Measurements from ENCODE around the gene CISH. TPM values are rescaled to one million over a fixed set of nuclear protein-coding genes. Genes with fewer than 3 reads are reported as not detected.

CISH gene
- total RNA-seq, 1 experiment from 2014 or later, result 1.7 TPM

GRCh38 chr3:50624634-50625033 is 13.1 kb upstream of the CISH start:
- Histone ChIP-seq H3K23me2 (ENCODE audit: insufficient read length, low read depth, low read length, poor library complexity, severe bottlenecking) (no peaks in the 10 kb centered on the region), H3K9me3 (ENCODE audit: control insufficient read depth, low read depth, low read length) (no peaks in the 10 kb centered on the region), H2AK5ac (ENCODE audit: insufficient read length, low read length) (no peak overlapping the region), H3K14ac (ENCODE audit: insufficient read depth, low read length) (no peak overlapping the region), H3T11ph (ENCODE audit: low read length) (no peak overlapping the region), H3K27ac (ENCODE audit: insufficient read length, low read depth, low read length) (no peak overlapping the region), H3K79me2 (ENCODE audit: insufficient read depth, low read length) (0 out of 2 replicates have a peak, but pooled peaks cover 2% of the 10 kb centered on the region), H4K91ac (ENCODE audit: insufficient read length, low read depth, low read length) (no peak overlapping the region), H2BK12ac (ENCODE audit: insufficient read length, low read depth, low read length) (no peak overlapping the region), H4K8ac (replicated peaks; ENCODE audit: insufficient read length, low read depth, low read length) (no peak overlapping the region), H3K56ac (ENCODE audit: insufficient read length, low read depth, low read length) (no peak overlapping the region), H3K18ac (ENCODE audit: insufficient read length, low read depth, low read length) (no peak overlapping the region), H3K4ac (ENCODE audit: low read depth, low read length) (no peak overlapping the region), H2BK15ac (ENCODE audit: low read depth, low read length) (no peak overlapping the region), H2BK20ac (ENCODE audit: low read depth, low read length, poor library complexity, severe bottlenecking) (no peak overlapping the region), H4K20me1 (ENCODE audit: control insufficient read depth, insufficient read depth, insufficient read length) (no peaks in the 10 kb centered on the region), H2BK5ac (ENCODE audit: insufficient read length, low read length) (no peak overlapping the region), H2AFZ (ENCODE audit: low read length) (no peak overlapping the region), H3K4me1 (ENCODE audit: insufficient read depth, low read length) (no peaks in the 10 kb centered on the region; the same call in 1 of the 2 replicates), H2BK120ac (ENCODE audit: low read depth, low read length, poor library complexity, severe bottlenecking) (no peak overlapping the region), H3K27me3 (ENCODE audit: insufficient read depth, low read length) (no peaks in the 10 kb centered on the region), H3K79me1 (ENCODE audit: insufficient read depth, low read depth, low read length, poor library complexity, severe bottlenecking) (peaks cover 2% of the 10 kb centered on the region), H4K5ac (ENCODE audit: insufficient read length, low read depth, low read length) (no peak overlapping the region), H3K4me2 (ENCODE audit: insufficient read depth, insufficient read length, low read length) (no peak overlapping the region), H3K23ac (ENCODE audit: insufficient read length, low read depth, low read length) (no peak overlapping the region), H3K9ac (ENCODE audit: extremely low read depth, insufficient read length, low read length) (no peak overlapping the region)
- no CpG with 5 or more reads among the region's 2 CpGs for WGBS (ENCODE audit: extremely low coverage, insufficient read length, low lambda C conversion rate)
- Mint-ChIP-seq H3K4me1 (peaks cover 53 to 58% of the 10 kb centered on the region in 2 experiments), H3K27me3 (ENCODE audit: low read depth) (no peaks in the 10 kb centered on the region), H3K4me3 (no peak overlapping the region; a peak in 1 of 5 replicates), H3K27ac (peak overlapping the region in 1 of 3 experiments; percentile 81; a peak in 1 of 7 replicates), H3K9me3 (no peaks in the 10 kb centered on the region), H3K36me3 (ENCODE audit: insufficient read depth in 1 of 3, low read depth in 3 of 3) (peaks cover 0 to 28% (median 23%) of the 10 kb centered on the region in 3 experiments; a peak in 6 of 7 replicates)
- DNase-seq, result peak; percentile 61
- no peak for TF ChIP-seq CTCF (conservative IDR thresholded peaks at IDR 0.05)

Data from H9 (cell line).